Thyroid gland (tissue), 4 donors: Measurements from ENCODE around the gene TMEM59L.

Experiments
- CTCF ChIP-seq, 6 experiments: fragments of 200-600 bp in 3 of 6; fragments of 450-650 bp in 3 of 6; sonication (generic) in 3 of 6; IDR thresholded peaks; one replicate each; pipeline ENCODE4 v1.5.1; 2016 to 2019; ENCODE audit warnings: antibody characterized with exemption in 6 of 6, mild to moderate bottlenecking in 2 of 6, inconsistent platforms in 1 of 6, moderate library complexity in 1 of 6
- POLR2A ChIP-seq, 2 donors: fragments of 450-650 bp; IDR thresholded peaks; one replicate each; pipeline ENCODE4 v1.6.1; 2017; ENCODE audit warnings: antibody characterized with exemption in 2 of 2, mild to moderate bottlenecking in 2 of 2, moderate library complexity in 1 of 2

- TF ChIP-seq CTCF (IDR thresholded peaks at IDR 0.05) (no peak), POLR2A (IDR thresholded peaks at IDR 0.05) (no peak)
Observed at GRCh38 chr19:18599485-18599884, 13.2 kb upstream of the TMEM59L start.
